Activated CD4-positive, alpha-beta memory T cell treated with anti-CD3 and anti-CD28 coated beads for 36 hours (primary cell): ENCODE measurements around the gene HTR7. TPM values are rescaled to one million over a fixed set of nuclear protein-coding genes. Genes with fewer than 3 reads are reported as not detected.
"Not testable (repeated sequence)": the region's sequence is repeated elsewhere in the genome, so short reads cannot be mapped to it uniquely, and the experiment has no call there.

Source experiments
- CTCF ChIA-PET: fragments of 350-600 bp; sonication (Branson Sonifier 250); formaldehyde crosslinking; loops from one replicate; lab custom pipeline; 2021; ENCODE audit warnings: antibody characterized with exemption, inconsistent platforms; lab: Charles Lee
- POLR2A ChIA-PET: fragments of 350-600 bp; sonication (Branson Sonifier 250); formaldehyde crosslinking; loops from one replicate; lab custom pipeline; 2021; ENCODE audit warnings: antibody characterized with exemption; lab: Charles Lee
- DNase-seq: peaks from one replicate; pipeline ENCODE4 v3.0.0-alpha.2; 2020
- H3K27ac Mint-ChIP-seq: one replicate; pipeline ENCODE4 v1.8.0; 2021; ENCODE audit warnings: mixed read lengths
- H3K27me3 Mint-ChIP-seq: one replicate; pipeline ENCODE4 v1.8.0; 2021; ENCODE audit warnings: mixed read lengths
- H3K36me3 Mint-ChIP-seq: one replicate; pipeline ENCODE4 v1.8.0; 2021; ENCODE audit warnings: mixed read lengths
- H3K4me1 Mint-ChIP-seq: one replicate; pipeline ENCODE4 v1.8.0; 2021; ENCODE audit warnings: low read depth, mixed read lengths
- H3K4me3 Mint-ChIP-seq: one replicate; pipeline ENCODE4 v1.8.0; 2021; ENCODE audit warnings: mild to moderate bottlenecking, mixed read lengths
- H3K9me3 Mint-ChIP-seq: one replicate; pipeline ENCODE4 v1.8.0; 2021; ENCODE audit warnings: mixed read lengths
- intact Hi-C: fragments of 100-400 bp; cut with micrococcal nuclease; formaldehyde crosslinking; loops from one replicate; pipeline ENCODE4 v1.15.1; 2023
- total RNA-seq, 2 experiments: library from RNA; stranded (reverse); gene quantifications; one replicate each; pipeline ENCODE4 v1.2.3, GENCODE V29; 2021

HTR7 gene
- total RNA-seq, result not detected

- Mint-ChIP-seq H3K9me3 (no peaks in the 10 kb centered on the region), H3K36me3 (no peaks in the 10 kb centered on the region), H3K4me3 (peak within 1 kb of the TSS; percentile 77), H3K27me3 (peaks cover 37% of the 10 kb centered on the region), H3K4me1 (peaks cover 14% of the 10 kb centered on the region), H3K27ac (no peak within 1 kb of the TSS)
- intact Hi-C loops, result loop anchor here (1.0 kb wide), 1 partner anchor 13 kb away; the partner anchor contains the start of gene RPP30
- peak; percentile 64 for DNase-seq
- CTCF ChIA-PET, result interaction anchor here (1.0 to 3.0 kb wide), 4 partner anchors 11 to 70 kb away, joined by 4 to 22 read pairs (median 6); partner anchors contain the start of gene RPP30
- POLR2A ChIA-PET, result interaction anchor here (0.5 to 2.2 kb wide), 2 partner anchors 14 to 22 kb away, joined by 4 to 10 read pairs; partner anchors contain the start of gene RPP30
Observed at GRCh38 chr10:90857635-90858460, at the start of gene HTR7. Gene HTR7 (minus strand): TSS chr10:90858039. CDS start chr10:90857671, 368 bp downstream.

GRCh38 chr10:90906596-90906995 lies 48.8 kb upstream of the HTR7 start:
- no peak for DNase-seq
- Mint-ChIP-seq H3K4me1 (peaks cover 16% of the 10 kb centered on the region), H3K27me3 (no peaks in the 10 kb centered on the region), H3K4me3 (no peak overlapping the region), H3K27ac (no peak overlapping the region), H3K9me3 (peaks cover 6% of the 10 kb centered on the region), H3K36me3 (peaks cover 24% of the 10 kb centered on the region)
- intact Hi-C loops, result no loop called here
- CTCF ChIA-PET, result no interaction called here
- POLR2A ChIA-PET, result no interaction called here

- POLR2A ChIA-PET, result no interaction called here
- Mint-ChIP-seq H3K4me3 (no peak overlapping the region), H3K9me3 (peaks cover 6% of the 10 kb centered on the region), H3K27ac (no peak overlapping the region), H3K27me3 (no peaks in the 10 kb centered on the region), H3K4me1 (peaks cover 16% of the 10 kb centered on the region), H3K36me3 (peaks cover 25% of the 10 kb centered on the region)
- intact Hi-C loops, result no loop called here
- CTCF ChIA-PET, result no interaction called here
- DNase-seq, result no peak
Observed at GRCh38 chr10:90905925-90906324, 48.1 kb upstream of the HTR7 start.

- H3K27me3 Mint-ChIP-seq, H3K4me3 Mint-ChIP-seq, H3K9me3 Mint-ChIP-seq, H3K27ac Mint-ChIP-seq, intact Hi-C loops: not testable (repeated sequence)
- POLR2A ChIA-PET, result interaction anchor here (0.9 kb wide), 1 partner anchor 18 kb away, joined by 3 read pairs; no protein-coding TSS in a partner anchor
- H3K36me3 Mint-ChIP-seq, result peaks cover 45% of the 10 kb centered on the region
- CTCF ChIA-PET, result interaction anchor here (1.1 to 1.4 kb wide), 2 partner anchors 17 to 398 kb away, joined by 3 to 7 read pairs; no protein-coding TSS in a partner anchor
- H3K4me1 Mint-ChIP-seq, result peaks cover 13% of the 10 kb centered on the region
- DNase-seq, result peak; percentile 10
Observed at GRCh38 chr10:90896916-90897315, 39.1 kb upstream of the HTR7 start.

GRCh38 chr10:90893190-90893589 lies 35.4 kb upstream of the HTR7 start:
- Mint-ChIP-seq H3K27ac (no peak overlapping the region), H3K9me3 (no peaks in the 10 kb centered on the region), H3K27me3 (no peaks in the 10 kb centered on the region), H3K4me1 (peaks cover 20% of the 10 kb centered on the region), H3K36me3 (peaks cover 60% of the 10 kb centered on the region), H3K4me3 (no peak overlapping the region)
- CTCF ChIA-PET, result interaction anchor here (1.4 to 3.0 kb wide), 2 partner anchors 14 to 18 kb away, joined by 7 to 12 read pairs; no protein-coding TSS in a partner anchor
- intact Hi-C loops, result no loop called here
- no peak for DNase-seq
- POLR2A ChIA-PET, result no interaction called here

GRCh38 chr10:90890347-90890746 lies 32.5 kb upstream of the HTR7 start:
- ChIA-PET CTCF (interaction anchor here (1.6 kb wide), 1 partner anchor 10 kb away, joined by 6 read pairs; no protein-coding TSS in a partner anchor), POLR2A (no interaction called here)
- H3K9me3 Mint-ChIP-seq, result no peaks in the 10 kb centered on the region
- peaks cover 9% of the 10 kb centered on the region for H3K4me1 Mint-ChIP-seq
- peaks cover 64% of the 10 kb centered on the region for H3K36me3 Mint-ChIP-seq
- intact Hi-C loops, result no loop called here
- H3K27ac Mint-ChIP-seq, result no peak overlapping the region
- no peaks in the 10 kb centered on the region for H3K27me3 Mint-ChIP-seq
- no peak for DNase-seq
- no peak overlapping the region for H3K4me3 Mint-ChIP-seq

- Mint-ChIP-seq H3K27ac (no peak overlapping the region), H3K27me3 (no peaks in the 10 kb centered on the region), H3K9me3 (no peaks in the 10 kb centered on the region), H3K4me1 (peaks cover 9% of the 10 kb centered on the region), H3K4me3 (no peak overlapping the region), H3K36me3 (peaks cover 63% of the 10 kb centered on the region)
- POLR2A ChIA-PET, result no interaction called here
- CTCF ChIA-PET, result interaction anchor here (1.6 kb wide), 1 partner anchor 9 kb away, joined by 6 read pairs; no protein-coding TSS in a partner anchor
- intact Hi-C loops, result no loop called here
- DNase-seq, result no peak
Observed at GRCh38 chr10:90889636-90890035, 31.8 kb upstream of the HTR7 start.

GRCh38 chr10:90888387-90888786 lies 30.5 kb upstream of the HTR7 start:
- ChIA-PET POLR2A (no interaction called here), CTCF (interaction anchor here (1.0 to 1.3 kb wide), 2 partner anchors 8 to 9 kb away, joined by 3 to 4 read pairs; no protein-coding TSS in a partner anchor)
- H3K9me3 Mint-ChIP-seq, result no peaks in the 10 kb centered on the region
- intact Hi-C loops, result no loop called here
- peaks cover 59% of the 10 kb centered on the region for H3K36me3 Mint-ChIP-seq
- H3K27ac Mint-ChIP-seq, result no peak overlapping the region
- peaks cover 9% of the 10 kb centered on the region for H3K4me1 Mint-ChIP-seq
- no peak overlapping the region for H3K4me3 Mint-ChIP-seq
- H3K27me3 Mint-ChIP-seq, result no peaks in the 10 kb centered on the region
- no peak for DNase-seq

- CTCF ChIA-PET, result interaction anchor here (0.7 to 1.3 kb wide), 4 partner anchors 7 to 926 kb away, joined by 3 to 4 read pairs (median 3); no protein-coding TSS in a partner anchor
- H3K9me3 Mint-ChIP-seq, result no peaks in the 10 kb centered on the region
Observed at GRCh38 chr10:90887555-90887954, 29.7 kb upstream of the HTR7 start.

GRCh38 chr10:90885176-90885575 lies 27.3 kb upstream of the HTR7 start:
- H3K9me3 Mint-ChIP-seq, result no peaks in the 10 kb centered on the region
- no peaks in the 10 kb centered on the region for H3K27me3 Mint-ChIP-seq
- CTCF ChIA-PET, result interaction anchor here (1.4 kb wide), 1 partner anchor 18 kb away, joined by 3 read pairs; no protein-coding TSS in a partner anchor
- no peak overlapping the region for H3K4me3 Mint-ChIP-seq
- intact Hi-C loops, result no loop called here
- H3K4me1 Mint-ChIP-seq, result no peaks in the 10 kb centered on the region
- no peak overlapping the region for H3K27ac Mint-ChIP-seq
- H3K36me3 Mint-ChIP-seq, result peaks cover 57% of the 10 kb centered on the region
- DNase-seq, result no peak
- POLR2A ChIA-PET, result interaction anchor here (1.5 kb wide), 1 partner anchor 12 kb away, joined by 4 read pairs; no protein-coding TSS in a partner anchor

More at GRCh38 chr10:90887555-90887954, 29.7 kb upstream of the HTR7 start:
- no peaks in the 10 kb centered on the region for H3K27me3 Mint-ChIP-seq
- no peak for DNase-seq
- H3K36me3 Mint-ChIP-seq, result peaks cover 57% of the 10 kb centered on the region
- peaks cover 9% of the 10 kb centered on the region for H3K4me1 Mint-ChIP-seq
- POLR2A ChIA-PET, result no interaction called here
- H3K27ac Mint-ChIP-seq, result no peak overlapping the region
- no peak overlapping the region for H3K4me3 Mint-ChIP-seq
- intact Hi-C loops, result no loop called here

GRCh38 chr10:90884431-90884830 lies 26.6 kb upstream of the HTR7 start:
- Mint-ChIP-seq H3K36me3 (peaks cover 58% of the 10 kb centered on the region), H3K27ac (no peak overlapping the region), H3K4me1 (peaks cover 4% of the 10 kb centered on the region), H3K27me3 (no peaks in the 10 kb centered on the region), H3K9me3 (no peaks in the 10 kb centered on the region), H3K4me3 (no peak overlapping the region)
- ChIA-PET CTCF (interaction anchor here (1.4 kb wide), 1 partner anchor 18 kb away, joined by 3 read pairs; no protein-coding TSS in a partner anchor), POLR2A (no interaction called here)
- DNase-seq, result no peak
- intact Hi-C loops, result no loop called here
